Endothelial cell of umbilical vein (primary cell): ENCODE data around the gene SYT7.

Experiments
- EZH2 ChIP-seq: IDR thresholded peaks from 2 replicates; pipeline ENCODE4 v1.6.1; 2012; ENCODE audit warnings: borderline replicate concordance, low read depth, mild to moderate bottlenecking, moderate library complexity, low read length, inconsistent platforms; ENCODE audit not compliant: severe bottlenecking
- FOS ChIP-seq: IDR thresholded peaks from 2 replicates; pipeline ENCODE4 v1.6.1; 2011; ENCODE audit warnings: mild to moderate bottlenecking, low read length, moderate library complexity, borderline replicate concordance; ENCODE audit not compliant: insufficient read depth
- GATA2 ChIP-seq: IDR thresholded peaks from 2 replicates; pipeline ENCODE4 v1.7.0; 2011; ENCODE audit warnings: low read depth, mild to moderate bottlenecking, moderate library complexity, mixed read lengths, low read length; ENCODE audit not compliant: insufficient read length, insufficient read depth
- JUN ChIP-seq: IDR thresholded peaks from 2 replicates; pipeline ENCODE4 v1.6.1; 2011; ENCODE audit warnings: borderline replicate concordance, low read depth; ENCODE audit not compliant: insufficient read length, insufficient read depth
- MYC ChIP-seq: IDR thresholded peaks from one replicate; pipeline ENCODE4 v1.6.1; 2011; ENCODE audit warnings: mild to moderate bottlenecking, low read depth, low read length
- POLR2A ChIP-seq: IDR thresholded peaks from 2 replicates; pipeline ENCODE4 v1.6.1; 2012; ENCODE audit warnings: low read depth, mild to moderate bottlenecking, control low read depth, low read length
- POLR2AphosphoS5 ChIP-seq: IDR thresholded peaks from 2 replicates; pipeline ENCODE4 v1.6.1; 2012; ENCODE audit warnings: low read depth, mild to moderate bottlenecking, control low read depth, low read length, moderate library complexity; ENCODE audit not compliant: insufficient read depth
- TF ChIP-seq, protein P1 (sequence below), 2 donors: IDR thresholded peaks; 1 replicate in 1 of 2; 2 replicates in 1 of 2; pipeline ENCODE4 v1.5.1; 2011; ENCODE audit warnings: low read length in 2 of 2, mild to moderate bottlenecking in 2 of 2, moderate library complexity in 2 of 2, control low read depth in 1 of 2, inconsistent platforms in 1 of 2, low read depth in 1 of 2; ENCODE audit not compliant: insufficient read depth in 1 of 2; ENCODE audit errors: extremely low read depth in 1 of 2
- TF ChIP-seq, protein P2 (sequence below): IDR thresholded peaks from 2 replicates; pipeline ENCODE4 v1.6.1; 2011; ENCODE audit not compliant: insufficient read depth, insufficient read length

GRCh38 chr11:61507962-61508861 is 72.7 kb downstream of the SYT7 start, which contains the start of gene LRRC10B:
- no peak for TF ChIP-seq POLR2A
- TF ChIP-seq EZH2 = peak; percentile 95
- TF ChIP-seq FOS = no peak
- TF ChIP-seq, protein P1, sequence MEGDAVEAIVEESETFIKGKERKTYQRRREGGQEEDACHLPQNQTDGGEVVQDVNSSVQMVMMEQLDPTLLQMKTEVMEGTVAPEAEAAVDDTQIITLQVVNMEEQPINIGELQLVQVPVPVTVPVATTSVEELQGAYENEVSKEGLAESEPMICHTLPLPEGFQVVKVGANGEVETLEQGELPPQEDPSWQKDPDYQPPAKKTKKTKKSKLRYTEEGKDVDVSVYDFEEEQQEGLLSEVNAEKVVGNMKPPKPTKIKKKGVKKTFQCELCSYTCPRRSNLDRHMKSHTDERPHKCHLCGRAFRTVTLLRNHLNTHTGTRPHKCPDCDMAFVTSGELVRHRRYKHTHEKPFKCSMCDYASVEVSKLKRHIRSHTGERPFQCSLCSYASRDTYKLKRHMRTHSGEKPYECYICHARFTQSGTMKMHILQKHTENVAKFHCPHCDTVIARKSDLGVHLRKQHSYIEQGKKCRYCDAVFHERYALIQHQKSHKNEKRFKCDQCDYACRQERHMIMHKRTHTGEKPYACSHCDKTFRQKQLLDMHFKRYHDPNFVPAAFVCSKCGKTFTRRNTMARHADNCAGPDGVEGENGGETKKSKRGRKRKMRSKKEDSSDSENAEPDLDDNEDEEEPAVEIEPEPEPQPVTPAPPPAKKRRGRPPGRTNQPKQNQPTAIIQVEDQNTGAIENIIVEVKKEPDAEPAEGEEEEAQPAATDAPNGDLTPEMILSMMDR (IDR thresholded peaks at IDR 0.05; ENCODE audit: extremely low read depth in 1 of 2, insufficient read depth in 1 of 2, low read depth in 1 of 2, low read length in 2 of 2) = no peak
- TF ChIP-seq, protein P2, sequence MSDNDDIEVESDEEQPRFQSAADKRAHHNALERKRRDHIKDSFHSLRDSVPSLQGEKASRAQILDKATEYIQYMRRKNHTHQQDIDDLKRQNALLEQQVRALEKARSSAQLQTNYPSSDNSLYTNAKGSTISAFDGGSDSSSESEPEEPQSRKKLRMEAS = no peak
- no peak for TF ChIP-seq JUN
- no peak for TF ChIP-seq GATA2
- TF ChIP-seq POLR2AphosphoS5 = no peak
- TF ChIP-seq MYC = no peak
